H9 (cell line): ENCODE results near the gene PEX7. TPM values are rescaled to one million over a fixed set of nuclear protein-coding genes. Genes with fewer than 3 reads are reported as not detected.

Experiments
- DNase-seq: peaks from one replicate; pipeline ENCODE4 v3.0.0-alpha.2; 2017
- H2AFZ ChIP-seq: one replicate; pipeline ENCODE4 v1.6.1; 2013; ENCODE audit warnings: mild to moderate bottlenecking, low read length, control low read depth, moderate library complexity
- H2AK5ac ChIP-seq: 2 replicates; pipeline ENCODE4 v1.6.1; 2013; ENCODE audit warnings: low read length, control low read depth, mixed read lengths; ENCODE audit not compliant: insufficient read length
- H2BK120ac ChIP-seq: one replicate; pipeline ENCODE4 v1.6.1; 2013; ENCODE audit warnings: low read depth, mild to moderate bottlenecking, low read length, control low read depth, inconsistent platforms; ENCODE audit not compliant: poor library complexity, severe bottlenecking
- H2BK12ac ChIP-seq: 2 replicates; pipeline ENCODE4 v1.6.1; 2013; ENCODE audit warnings: low read length, control low read depth, mixed read lengths, low read depth; ENCODE audit not compliant: insufficient read length
- H2BK15ac ChIP-seq: 2 replicates; pipeline ENCODE4 v1.6.1; 2013; ENCODE audit warnings: low read depth, low read length, control low read depth
- H2BK20ac ChIP-seq: one replicate; pipeline ENCODE4 v1.6.1; 2013; ENCODE audit warnings: low read depth, mild to moderate bottlenecking, low read length, control low read depth, inconsistent platforms; ENCODE audit not compliant: poor library complexity, severe bottlenecking
- H2BK5ac ChIP-seq: 2 replicates; pipeline ENCODE4 v1.6.1; 2013; ENCODE audit warnings: low read length, control low read depth, mixed read lengths; ENCODE audit not compliant: insufficient read length
- H3K14ac ChIP-seq: 2 replicates; pipeline ENCODE4 v1.6.1; 2013; ENCODE audit warnings: low read length, control low read depth; ENCODE audit not compliant: insufficient read depth
- H3K18ac ChIP-seq: 2 replicates; pipeline ENCODE4 v1.6.1; 2013; ENCODE audit warnings: low read depth, mild to moderate bottlenecking, mixed read lengths, low read length, control low read depth; ENCODE audit not compliant: insufficient read length
- H3K23ac ChIP-seq: 2 replicates; pipeline ENCODE4 v1.6.1; 2013; ENCODE audit warnings: low read length, control low read depth, mixed read lengths, low read depth; ENCODE audit not compliant: insufficient read length
- H3K23me2 ChIP-seq: 2 replicates; pipeline ENCODE4 v1.6.1; 2013; ENCODE audit warnings: low read depth, mild to moderate bottlenecking, mixed read lengths, low read length, control low read depth; ENCODE audit not compliant: insufficient read length, poor library complexity, severe bottlenecking
- H3K27ac ChIP-seq: 2 replicates; pipeline ENCODE4 v1.5.1; 2013; ENCODE audit warnings: low read length, control low read depth, mixed read lengths, low read depth; ENCODE audit not compliant: insufficient read length
- H3K27me3 ChIP-seq: 2 replicates; pipeline ENCODE4 v1.6.1; 2013; ENCODE audit warnings: low read length, control low read depth, inconsistent platforms; ENCODE audit not compliant: insufficient read depth
- H3K4ac ChIP-seq: 2 replicates; pipeline ENCODE4 v1.6.1; 2013; ENCODE audit warnings: low read depth, mild to moderate bottlenecking, control low read depth, inconsistent platforms, low read length, moderate library complexity
- H3K4me1 ChIP-seq: 2 replicates; pipeline ENCODE4 v1.6.1; 2013; ENCODE audit warnings: low read length, control low read depth, inconsistent platforms; ENCODE audit not compliant: insufficient read depth
- H3K4me2 ChIP-seq: 2 replicates; pipeline ENCODE4 v1.6.1; 2013; ENCODE audit warnings: low read length, control low read depth, mixed read lengths; ENCODE audit not compliant: insufficient read length, insufficient read depth
- H3K56ac ChIP-seq: 2 replicates; pipeline ENCODE4 v1.6.1; 2013; ENCODE audit warnings: low read depth, mild to moderate bottlenecking, mixed read lengths, low read length, control low read depth; ENCODE audit not compliant: insufficient read length
- H3K79me1 ChIP-seq: 2 replicates; pipeline ENCODE4 v1.6.1; 2013; ENCODE audit warnings: low read depth, mild to moderate bottlenecking, moderate library complexity, low read length, control low read depth, inconsistent platforms; ENCODE audit not compliant: insufficient read depth, poor library complexity, severe bottlenecking
- H3K79me2 ChIP-seq: 2 replicates; pipeline ENCODE4 v1.6.1; 2013; ENCODE audit warnings: low read length, control low read depth, inconsistent platforms; ENCODE audit not compliant: insufficient read depth
- H3K9ac ChIP-seq: 2 replicates; pipeline ENCODE4 v1.6.1; 2013; ENCODE audit warnings: low read length, control low read depth, mixed read lengths; ENCODE audit not compliant: insufficient read length; ENCODE audit errors: extremely low read depth
- H3K9me3 ChIP-seq: one replicate; pipeline ENCODE4 v1.6.1; 2013; ENCODE audit warnings: low read depth, low read length, inconsistent platforms; ENCODE audit not compliant: control insufficient read depth
- H3T11ph ChIP-seq: one replicate; pipeline ENCODE4 v1.6.1; 2013; ENCODE audit warnings: mild to moderate bottlenecking, low read length, control low read depth, inconsistent platforms
- H4K20me1 ChIP-seq: one replicate; pipeline ENCODE4 v1.6.1; 2013; ENCODE audit not compliant: control insufficient read depth, insufficient read length, insufficient read depth
- H4K5ac ChIP-seq: 2 replicates; pipeline ENCODE4 v1.6.1; 2013; ENCODE audit warnings: low read depth, mild to moderate bottlenecking, mixed read lengths, low read length, control low read depth; ENCODE audit not compliant: insufficient read length
- H4K8ac ChIP-seq: replicated peaks from 2 replicates; pipeline ENCODE4 v1.6.1; 2013; ENCODE audit warnings: low read length, control low read depth, mixed read lengths, low read depth; ENCODE audit not compliant: insufficient read length
- H4K91ac ChIP-seq: 2 replicates; pipeline ENCODE4 v1.6.1; 2013; ENCODE audit warnings: low read depth, mild to moderate bottlenecking, moderate library complexity, mixed read lengths, low read length, control low read depth; ENCODE audit not compliant: insufficient read length
- H3K27ac Mint-ChIP-seq, 3 experiments: 2 replicates in 2 of 3; 3 replicates in 1 of 3; pipeline ENCODE4 v1.8.0; 2020 to 2021; ENCODE audit warnings: mixed read lengths in 3 of 3, mild to moderate bottlenecking in 1 of 3, moderate library complexity in 1 of 3
- H3K27me3 Mint-ChIP-seq: 2 replicates; pipeline ENCODE4 v1.8.0; 2021; ENCODE audit warnings: low read depth, mild to moderate bottlenecking, moderate library complexity, mixed read lengths
- H3K36me3 Mint-ChIP-seq, 3 experiments: 2 replicates in 2 of 3; 3 replicates in 1 of 3; pipeline ENCODE4 v1.8.0; 2020 to 2021; ENCODE audit warnings: low read depth in 3 of 3, mixed read lengths in 3 of 3; ENCODE audit not compliant: insufficient read depth in 1 of 3
- H3K4me1 Mint-ChIP-seq, 2 experiments: 2 replicates each; pipeline ENCODE4 v1.8.0; 2020; ENCODE audit warnings: mixed read lengths in 2 of 2
- H3K4me3 Mint-ChIP-seq, 2 experiments: 2 replicates in 1 of 2; 3 replicates in 1 of 2; pipeline ENCODE4 v1.8.0; 2020 to 2021; ENCODE audit warnings: mild to moderate bottlenecking in 2 of 2, mixed read lengths in 2 of 2, moderate library complexity in 1 of 2
- H3K9me3 Mint-ChIP-seq, 2 experiments: 2 replicates in 1 of 2; 3 replicates in 1 of 2; pipeline ENCODE4 v1.8.0; 2020; ENCODE audit warnings: mild to moderate bottlenecking in 2 of 2, mixed read lengths in 2 of 2, moderate library complexity in 1 of 2
- WGBS: extraction: QIAGEN DNeasy Blood & Tissue Kit; methylation state at CpG from one replicate; pipeline ENCODE4 v1.1.7; 2013; ENCODE audit warnings: missing lambda C conversion rate, low lambda C conversion rate, mixed read lengths; ENCODE audit not compliant: insufficient read length; ENCODE audit errors: extremely low coverage; 5-methylcytosine and 5-hydroxymethylcytosine counted together
- total RNA-seq: library from RNA; stranded (reverse); gene quantifications from 2 replicates; pipeline ENCODE4 v1.2.1, GENCODE V29; 2021
- TF ChIP-seq, protein P1 (sequence below): fragments of 200-600 bp; sonication (generic); conservative IDR thresholded peaks from 3 replicates; pipeline ENCODE4 v1.8.0; 2021; ENCODE audit warnings: antibody characterized with exemption, mild to moderate bottlenecking

The PEX7 gene
- total RNA-seq, 1 experiment from 2014 or later: 8.4 TPM

GRCh38 chr6:136840276-136841001 is 18.0 kb downstream of the PEX7 start:
- Histone ChIP-seq H3K9ac (no peak overlapping the region), H2BK20ac (no peak overlapping the region), H3K4me2 (no peak overlapping the region), H3K23me2 (no peaks in the 10 kb centered on the region), H3K27me3 (no peaks in the 10 kb centered on the region), H2AFZ (no peak overlapping the region), H3T11ph (no peak overlapping the region), H3K14ac (no peak overlapping the region), H4K91ac (no peak overlapping the region), H4K5ac (no peak overlapping the region), H4K20me1 (no peaks in the 10 kb centered on the region), H3K56ac (no peak overlapping the region), H3K79me2 (no peaks in the 10 kb centered on the region), H3K79me1 (no peaks in the 10 kb centered on the region), H3K27ac (no peak overlapping the region), H3K18ac (no peak overlapping the region), H2AK5ac (no peak overlapping the region), H3K9me3 (no peaks in the 10 kb centered on the region), H3K4ac (no peak overlapping the region), H3K23ac (no peak overlapping the region), H3K4me1 (no peaks in the 10 kb centered on the region), H2BK120ac (no peak overlapping the region), H2BK15ac (no peak overlapping the region), H4K8ac (no peak overlapping the region), H2BK5ac (no peak overlapping the region), H2BK12ac (no peak overlapping the region)
- no peaks in the 10 kb centered on the region for H3K27me3 Mint-ChIP-seq
- no peak overlapping the region for H3K4me3 Mint-ChIP-seq
- peak overlapping the region in 2 of 3 experiments; percentile 22 to 36; a peak in 2 of 7 replicates for H3K27ac Mint-ChIP-seq
- H3K36me3 Mint-ChIP-seq: peaks cover 0 to 8% (median 7%) of the 10 kb centered on the region in 3 experiments; a peak in 3 of 7 replicates
- H3K9me3 Mint-ChIP-seq: no peaks in the 10 kb centered on the region
- H3K4me1 Mint-ChIP-seq: peaks cover 13 to 19% of the 10 kb centered on the region in 2 experiments
- no CpG with 5 or more reads among the region's 4 CpGs for WGBS
- no peak for DNase-seq
- TF ChIP-seq, protein P1, sequence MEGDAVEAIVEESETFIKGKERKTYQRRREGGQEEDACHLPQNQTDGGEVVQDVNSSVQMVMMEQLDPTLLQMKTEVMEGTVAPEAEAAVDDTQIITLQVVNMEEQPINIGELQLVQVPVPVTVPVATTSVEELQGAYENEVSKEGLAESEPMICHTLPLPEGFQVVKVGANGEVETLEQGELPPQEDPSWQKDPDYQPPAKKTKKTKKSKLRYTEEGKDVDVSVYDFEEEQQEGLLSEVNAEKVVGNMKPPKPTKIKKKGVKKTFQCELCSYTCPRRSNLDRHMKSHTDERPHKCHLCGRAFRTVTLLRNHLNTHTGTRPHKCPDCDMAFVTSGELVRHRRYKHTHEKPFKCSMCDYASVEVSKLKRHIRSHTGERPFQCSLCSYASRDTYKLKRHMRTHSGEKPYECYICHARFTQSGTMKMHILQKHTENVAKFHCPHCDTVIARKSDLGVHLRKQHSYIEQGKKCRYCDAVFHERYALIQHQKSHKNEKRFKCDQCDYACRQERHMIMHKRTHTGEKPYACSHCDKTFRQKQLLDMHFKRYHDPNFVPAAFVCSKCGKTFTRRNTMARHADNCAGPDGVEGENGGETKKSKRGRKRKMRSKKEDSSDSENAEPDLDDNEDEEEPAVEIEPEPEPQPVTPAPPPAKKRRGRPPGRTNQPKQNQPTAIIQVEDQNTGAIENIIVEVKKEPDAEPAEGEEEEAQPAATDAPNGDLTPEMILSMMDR: no peak
